Smooth muscle cell of the brain vasculature (primary cell): ENCODE results near the gene FAM163B.
"Not testable (repeated sequence)": the region's sequence is repeated elsewhere in the genome, so short reads cannot be mapped to it uniquely, and the experiment has no call there.

ENCODE experiments used
- DNase-seq: peaks from one replicate; pipeline ENCODE4 v3.0.0-alpha.2; 2012; ENCODE audit warnings: low read depth, low spot score

FAM163B gene

GRCh38 chr9:133640160-133640559 is 31.0 kb upstream of the FAM163B start:
- no peak for DNase-seq

- no peak for DNase-seq
These were observed 30.4 kb upstream of the FAM163B start for GRCh38 chr9:133639613-133640012.

GRCh38 chr9:133638711-133639110 is 29.5 kb upstream of the FAM163B start:
- no peak for DNase-seq

- DNase-seq = no peak
These were observed 28.9 kb upstream of the FAM163B start for GRCh38 chr9:133638076-133638475.

GRCh38 chr9:133637451-133638055 is 28.4 kb upstream of the FAM163B start:
- DNase-seq = no peak

GRCh38 chr9:133636902-133637301 is 27.7 kb upstream of the FAM163B start:
- DNase-seq = no peak

- no peak for DNase-seq
These were observed 26.6 kb upstream of the FAM163B start, which contains the start of gene DBH for GRCh38 chr9:133635533-133636531. DBH (plus strand) TSS chr9:133636363; CDS start chr9:133636372, 9 bp downstream.

GRCh38 chr9:133635098-133635497 is 25.9 kb upstream of the FAM163B start:
- DNase-seq = no peak

- no peak for DNase-seq
These were observed 25.0 kb upstream of the FAM163B start for GRCh38 chr9:133634081-133634691.

GRCh38 chr9:133633681-133634080 is 24.5 kb upstream of the FAM163B start:
- no peak for DNase-seq

- no peak for DNase-seq
These were observed 23.9 kb upstream of the FAM163B start for GRCh38 chr9:133632806-133633680.

- no peak for DNase-seq
These were observed 21.9 kb upstream of the FAM163B start for GRCh38 chr9:133631111-133631510.

- DNase-seq = no peak
These were observed 20.3 kb upstream of the FAM163B start for GRCh38 chr9:133629221-133630110.

- DNase-seq = no peak
These were observed 19.6 kb upstream of the FAM163B start for GRCh38 chr9:133628766-133629165.

GRCh38 chr9:133627341-133627740 is 18.2 kb upstream of the FAM163B start:
- DNase-seq = no peak

GRCh38 chr9:133626008-133626407 is 16.8 kb upstream of the FAM163B start:
- DNase-seq = not testable (repeated sequence)

- no peak for DNase-seq
These were observed 13.4 kb upstream of the FAM163B start for GRCh38 chr9:133622555-133622954.

GRCh38 chr9:133621725-133622267 is 12.6 kb upstream of the FAM163B start:
- no peak for DNase-seq

GRCh38 chr9:133619791-133620190 is 10.6 kb upstream of the FAM163B start:
- no peak for DNase-seq

GRCh38 chr9:133618726-133619125 is 9.5 kb upstream of the FAM163B start:
- no peak for DNase-seq
